A204.1 (cell line): Measurements from ENCODE around the gene MDM2.

Source experiments
- FAIRE-seq: peaks from 2 replicates; lab custom pipeline; 2012; peaks lifted over from hg19 to GRCh38; lab: Jason Lieb, UNC

The MDM2 gene

GRCh38 chr12:68807576-68808387 lies at the start of gene MDM2:
Gene MDM2, plus strand, starts transcription at chr12:68808177. Its CDS starts 301 bp downstream, at chr12:68808478.
- FAIRE-seq: no peak

DNA sequence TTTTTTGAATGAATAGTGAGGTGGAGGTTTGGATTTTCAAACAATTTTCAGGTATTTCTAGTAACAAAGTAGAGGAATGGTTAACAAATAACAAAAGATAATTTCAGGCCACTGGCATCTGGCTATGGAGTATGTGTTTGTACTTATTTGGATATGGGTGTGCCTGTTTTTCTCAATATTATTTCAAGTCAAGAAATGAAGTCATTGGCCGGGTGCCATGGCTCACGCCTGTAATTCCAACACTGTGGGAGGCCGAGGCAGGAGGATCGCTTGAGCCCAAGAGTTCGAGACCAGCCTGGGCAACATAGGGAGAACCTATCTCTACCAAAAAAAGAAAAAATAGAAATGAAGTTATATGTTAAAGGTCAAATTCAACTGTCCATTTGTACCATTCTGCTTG lies 48.1 kb upstream of the MDM2 start:
- FAIRE-seq: no peak

DNA sequence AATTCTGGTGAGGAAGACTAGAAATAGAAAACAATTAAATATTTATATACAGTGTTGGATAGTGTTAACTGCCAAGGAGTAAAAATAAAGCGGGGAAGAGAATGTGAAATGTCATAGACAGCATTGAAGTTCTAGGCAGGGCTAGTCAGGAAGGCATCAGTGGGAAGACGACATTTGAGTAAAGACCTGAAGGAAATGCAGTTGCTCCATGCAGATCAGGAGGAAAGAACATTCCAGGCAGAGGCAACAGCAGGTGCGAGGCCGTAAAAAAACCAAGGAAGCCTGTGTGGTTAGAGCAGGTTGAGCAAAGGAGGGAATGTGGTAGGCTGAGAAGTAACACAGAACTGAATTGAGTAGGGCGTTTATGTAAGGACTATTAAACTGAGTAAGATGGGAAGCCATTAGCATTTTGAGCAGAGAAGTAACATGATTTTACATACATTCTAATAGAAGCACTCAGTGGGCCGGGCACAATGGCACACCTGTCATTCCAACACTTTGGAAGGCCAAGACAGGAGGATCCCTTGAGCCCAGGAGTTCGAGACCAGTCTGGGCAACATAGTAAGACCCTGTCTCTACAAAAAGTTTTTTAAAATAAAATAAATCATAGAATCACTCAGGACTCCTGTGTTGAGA lies 47.1 kb upstream of the MDM2 start:
- FAIRE-seq: no peak

GRCh38 chr12:68761442-68761812 lies 46.5 kb upstream of the MDM2 start:
- no peak for FAIRE-seq

DNA sequence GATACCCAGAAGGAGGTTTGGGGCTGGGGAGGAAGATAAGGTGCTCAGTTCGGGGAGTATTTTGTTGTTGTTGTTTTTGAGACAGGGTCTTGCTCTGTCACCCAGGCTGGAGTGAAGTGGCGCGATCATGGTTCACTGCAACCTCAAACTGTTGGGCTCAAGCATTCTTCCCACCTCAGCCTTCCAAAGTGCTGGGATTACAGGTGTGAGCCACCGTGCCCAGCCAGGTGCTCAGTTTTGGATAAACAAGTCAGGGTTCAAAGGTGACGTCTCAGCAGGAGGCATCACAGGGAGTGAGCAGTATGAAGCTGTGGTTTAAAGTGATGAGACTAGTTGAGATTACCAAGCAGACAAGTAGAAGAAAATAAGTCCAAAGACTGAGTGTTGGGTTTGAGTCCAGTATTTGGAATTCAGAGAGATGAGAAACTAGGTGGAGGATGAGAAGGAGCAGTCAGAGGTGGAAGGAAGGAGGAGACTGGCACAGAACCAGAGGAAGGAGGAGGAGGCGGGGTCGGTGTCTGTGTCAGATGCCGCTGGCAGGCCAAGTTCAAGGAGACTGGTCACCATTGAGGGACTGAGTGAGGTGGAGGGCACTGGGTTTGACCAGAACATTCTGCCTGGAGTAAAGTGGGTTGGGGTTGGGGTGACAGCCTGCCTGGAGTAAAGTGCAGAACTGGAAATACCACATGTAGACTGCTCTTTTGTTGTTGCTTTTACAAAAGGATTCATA lies 45.9 kb upstream of the MDM2 start:
- no peak for FAIRE-seq

DNA sequence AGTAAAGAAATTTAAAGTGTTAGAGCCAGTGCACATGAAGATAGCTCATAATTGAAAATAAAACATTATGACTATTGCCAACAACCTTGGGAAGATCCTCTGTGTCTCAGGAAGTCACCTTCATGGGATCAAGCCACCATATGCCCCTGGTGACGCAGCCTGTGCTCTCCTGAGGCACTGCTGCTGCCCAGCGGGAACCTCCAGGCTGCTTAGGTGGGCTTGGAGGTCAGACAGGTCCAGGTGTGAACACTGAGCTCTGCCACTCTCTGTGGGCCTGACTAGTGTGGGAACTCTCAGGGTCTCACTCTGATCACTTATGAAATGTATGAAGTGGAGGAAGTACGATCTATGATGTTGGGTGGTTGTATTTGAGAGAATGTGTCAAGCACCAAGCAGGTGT lies 45.3 kb upstream of the MDM2 start:
- no peak for FAIRE-seq

- no peak for FAIRE-seq
Observed at GRCh38 chr12:68765696-68766095, 42.3 kb upstream of the MDM2 start.

DNA sequence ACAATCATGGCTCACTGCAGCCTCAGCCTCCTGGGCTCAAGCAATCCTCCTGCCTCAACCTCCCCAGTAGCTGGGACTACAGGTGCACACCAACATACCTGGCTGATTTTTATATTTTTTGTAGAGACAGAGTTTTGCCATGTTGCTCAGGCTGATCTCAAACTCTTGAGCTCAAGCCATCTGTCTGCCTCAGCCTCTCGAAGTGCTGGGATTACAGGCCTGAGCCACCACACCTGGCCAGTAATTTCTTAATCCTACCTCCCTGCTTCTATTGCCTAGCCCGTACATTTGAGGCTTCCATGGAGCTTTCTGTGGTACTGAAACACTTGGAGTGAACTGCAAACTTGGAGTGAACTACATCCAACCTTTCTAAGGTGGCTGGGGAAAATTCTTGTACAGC lies 41.3 kb upstream of the MDM2 start:
- no peak for FAIRE-seq

DNA sequence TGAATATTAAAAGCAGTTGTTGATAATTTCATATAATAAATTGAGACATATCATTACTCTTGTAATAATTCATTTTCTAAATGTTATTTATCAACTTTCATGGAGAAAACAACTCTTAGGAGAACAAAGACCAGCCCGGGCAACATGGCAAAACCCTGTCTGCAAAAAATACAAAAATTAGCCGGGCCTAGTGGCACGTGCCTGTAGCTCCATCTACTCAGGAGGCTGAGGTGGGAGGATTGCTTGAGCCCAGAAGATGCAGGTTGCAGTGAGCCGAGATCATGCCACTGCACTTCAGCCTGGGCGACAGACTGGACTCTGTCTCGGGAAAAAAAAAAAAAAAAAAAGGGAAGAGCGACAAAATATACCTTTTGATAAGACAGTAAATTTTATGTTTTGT lies 40.8 kb upstream of the MDM2 start:
- FAIRE-seq: no peak

DNA sequence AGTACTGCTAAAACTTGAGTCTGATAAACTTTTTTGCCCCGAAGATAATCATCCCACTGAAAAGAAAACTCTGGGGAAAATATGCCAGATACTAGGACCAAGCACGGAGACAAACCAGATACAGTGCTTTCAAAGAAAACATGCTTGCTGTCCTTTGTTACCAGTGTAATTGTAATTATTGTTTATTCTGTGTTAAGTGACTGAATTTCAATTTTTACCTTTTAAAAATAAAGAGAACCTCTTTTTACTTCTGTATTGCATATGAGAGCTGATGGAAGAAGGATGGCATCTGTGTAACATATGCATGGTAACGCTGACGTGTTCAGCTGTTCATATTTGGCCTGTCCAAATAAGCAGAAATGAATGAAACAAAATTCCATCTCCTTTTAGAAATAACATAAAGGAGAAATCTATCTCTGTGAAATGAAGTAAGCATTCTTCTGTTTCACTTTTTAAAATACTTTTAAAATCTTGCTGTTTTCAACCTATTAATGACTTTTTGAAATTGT lies 39.5 kb upstream of the MDM2 start:
- no peak for FAIRE-seq

DNA sequence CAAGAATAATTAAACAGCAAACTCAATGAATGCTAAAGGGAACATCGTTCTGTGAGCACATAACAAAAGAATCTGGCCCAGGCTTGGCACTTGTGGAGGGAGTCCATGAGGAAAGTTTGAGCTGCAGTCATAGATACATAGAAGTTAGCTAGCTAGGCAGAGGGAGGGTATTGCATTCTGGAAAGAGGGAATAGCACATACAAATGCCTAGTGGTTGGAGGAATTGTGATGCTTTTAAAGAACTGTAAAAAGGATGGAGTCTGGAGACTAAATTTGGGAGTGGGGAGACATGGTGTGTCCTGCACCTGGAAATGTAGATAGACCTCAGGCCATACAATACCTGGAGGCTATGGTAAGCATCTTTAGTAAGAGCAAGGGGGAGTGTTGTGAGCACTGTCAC lies 38.0 kb upstream of the MDM2 start:
- FAIRE-seq: no peak

DNA sequence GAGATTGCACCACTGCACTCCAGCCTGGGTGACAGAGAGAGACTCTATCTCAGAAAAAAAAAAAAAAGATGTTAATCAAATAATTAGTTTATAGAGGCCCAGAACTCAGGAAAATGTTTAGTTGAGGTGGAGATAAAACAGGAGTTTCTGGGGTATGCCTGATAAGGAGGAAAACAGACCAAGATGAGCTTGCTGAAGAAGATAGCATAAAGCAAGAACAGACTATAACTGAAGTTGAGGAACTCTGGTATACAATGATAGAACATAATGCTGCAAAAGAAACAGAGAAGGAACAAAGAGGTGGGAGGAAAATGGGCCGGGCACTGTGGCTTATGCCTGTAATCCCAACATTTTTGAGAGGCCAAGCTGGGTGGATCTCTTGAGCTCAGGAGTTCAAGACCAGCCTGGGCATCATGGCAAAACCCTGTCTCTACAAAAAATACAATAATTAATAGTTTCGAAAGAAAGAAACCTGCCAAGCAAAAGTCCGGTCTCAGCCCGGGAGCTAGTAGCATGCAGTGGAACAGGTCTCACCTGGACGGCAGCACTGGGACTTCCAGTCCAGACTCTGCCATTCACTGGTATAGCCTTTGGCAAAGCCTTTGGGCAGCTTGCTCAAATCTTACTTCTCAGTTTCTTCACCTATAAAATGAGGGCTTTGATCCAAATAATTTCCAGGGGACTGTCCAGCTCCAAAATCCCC lies 36.6 kb upstream of the MDM2 start:
- FAIRE-seq: no peak

- no peak for FAIRE-seq
Observed at GRCh38 chr12:68772714-68773113, 35.3 kb upstream of the MDM2 start.

DNA sequence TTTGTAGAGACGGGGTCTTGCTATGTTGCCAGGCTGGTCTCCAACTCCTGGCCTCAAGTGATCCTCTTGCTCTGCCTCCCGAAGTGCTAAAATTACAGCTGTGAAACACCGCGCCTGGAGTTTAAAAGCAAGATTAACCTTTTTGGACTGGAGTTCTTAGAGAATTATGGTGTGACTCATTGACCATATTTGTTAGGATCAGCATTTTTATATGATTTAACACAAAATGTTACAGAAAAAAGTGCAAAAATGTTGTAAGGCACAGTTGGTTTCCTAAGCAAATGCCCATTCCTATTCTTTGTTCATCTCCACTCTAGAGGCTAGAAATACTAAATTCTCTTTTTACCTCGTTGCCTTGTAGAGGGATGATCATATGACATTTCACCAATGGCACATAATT lies 34.4 kb upstream of the MDM2 start:
- no peak for FAIRE-seq

DNA sequence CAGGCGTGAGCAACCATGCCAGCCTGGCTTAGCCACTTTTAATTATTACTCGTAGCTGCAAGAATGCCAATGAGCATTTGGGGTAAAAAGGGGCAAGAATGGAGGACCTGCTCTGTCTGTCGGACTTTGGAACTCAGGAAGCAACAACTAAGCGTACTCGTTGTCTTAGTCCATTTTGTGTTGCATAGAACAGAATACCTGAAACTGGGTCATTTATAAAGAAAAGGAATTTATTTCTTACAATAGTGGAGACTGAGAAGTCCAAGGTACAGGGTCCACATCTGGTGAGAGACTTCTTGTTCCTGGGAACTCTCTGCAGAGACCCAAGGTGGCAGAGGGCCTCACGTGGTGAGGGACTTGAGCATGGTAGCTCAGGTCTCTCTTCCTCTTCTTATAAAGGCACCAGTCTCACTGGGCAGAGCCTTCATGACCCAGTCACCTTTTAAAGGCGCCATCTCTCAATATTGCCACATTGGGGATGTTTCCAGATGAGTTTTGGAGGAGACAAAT lies 32.8 kb upstream of the MDM2 start:
- no peak for FAIRE-seq

DNA sequence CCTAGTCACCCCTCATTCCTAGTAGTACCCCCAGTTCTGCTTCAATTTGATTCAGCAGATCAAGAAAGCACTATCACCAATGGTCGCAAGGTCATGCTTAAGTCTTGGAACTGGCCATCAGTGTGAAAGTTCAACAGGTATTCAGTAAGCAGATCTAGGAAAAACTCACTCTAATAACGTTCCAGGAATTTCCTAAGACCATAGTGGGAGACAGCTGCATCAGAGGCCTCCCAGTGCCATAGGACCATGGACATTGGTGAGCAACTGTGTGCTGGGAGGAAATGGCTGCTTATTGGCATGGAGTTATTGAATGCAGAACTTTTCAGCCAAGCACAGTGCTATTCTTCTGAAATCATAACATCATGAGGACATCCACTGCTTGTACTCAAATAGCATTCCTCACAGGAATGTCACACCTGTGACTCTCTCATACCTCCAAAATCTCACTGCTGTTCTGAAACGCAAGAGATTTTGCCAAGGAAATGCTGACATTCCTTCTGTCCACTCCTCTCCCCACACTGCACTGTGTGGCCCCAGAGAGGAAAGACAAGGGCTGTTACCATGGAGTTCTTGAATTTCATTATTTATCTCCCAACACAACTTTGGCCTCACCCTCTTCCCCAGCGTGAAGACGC lies 30.9 kb upstream of the MDM2 start:
- no peak for FAIRE-seq

GRCh38 chr12:68779280-68779679 lies 28.7 kb upstream of the MDM2 start:
- FAIRE-seq: no peak

- FAIRE-seq: no peak
Observed at GRCh38 chr12:68780731-68781130, 27.2 kb upstream of the MDM2 start.

GRCh38 chr12:68781728-68782127 lies 26.2 kb upstream of the MDM2 start:
- FAIRE-seq: no peak

DNA sequence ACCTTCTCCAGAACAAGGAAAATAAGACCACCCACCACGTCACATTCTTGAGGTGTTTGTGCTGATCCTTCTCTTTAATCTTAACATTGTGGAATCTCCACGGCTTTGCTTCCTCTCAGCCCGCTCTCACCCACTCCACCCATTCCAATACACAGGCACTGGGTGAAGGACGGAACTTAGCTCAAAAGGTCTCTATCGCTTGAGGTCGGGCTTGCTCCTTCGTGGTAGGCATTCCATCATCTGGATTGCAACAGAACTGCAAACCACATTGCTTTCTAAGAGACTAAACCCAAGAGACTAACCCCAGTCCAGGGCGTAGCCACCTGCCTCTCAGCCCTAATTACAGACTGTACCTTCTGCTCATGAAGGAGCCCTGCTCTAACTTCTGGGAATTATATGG lies 24.0 kb upstream of the MDM2 start:
- FAIRE-seq: no peak

GRCh38 chr12:68785358-68785757 lies 22.6 kb upstream of the MDM2 start:
- FAIRE-seq: no peak

DNA sequence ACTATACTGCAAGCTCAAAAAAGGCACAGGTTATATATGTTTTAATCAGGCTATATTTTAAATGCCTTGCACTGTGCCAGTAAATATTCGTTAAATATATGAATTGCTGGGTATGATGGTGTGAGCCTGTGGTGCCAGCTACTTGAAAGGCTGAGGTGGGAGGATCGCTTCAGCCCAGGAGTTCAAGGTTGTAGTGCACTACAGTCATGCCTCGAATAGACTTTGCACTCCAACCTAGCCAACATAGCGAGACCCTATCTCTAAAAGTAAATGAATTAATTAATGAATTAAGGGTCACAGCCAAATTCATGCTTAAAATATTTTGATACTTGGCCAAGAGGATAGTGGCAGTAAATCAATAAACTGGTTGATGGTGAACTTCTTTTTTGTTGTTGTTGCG lies 22.2 kb upstream of the MDM2 start:
- no peak for FAIRE-seq
